Thoracic aorta (tissue), 2 donors: ENCODE measurements around the gene ZMAT5. TPM values are rescaled to one million over a fixed set of nuclear protein-coding genes. Genes with fewer than 3 reads are reported as not detected.

Experiments used
- ATAC-seq: fragments of 150-250 bp; one replicate; pipeline ENCODE4 v1.8.0; 2017; ENCODE audit warnings: low read depth; ENCODE audit not compliant: insufficient number of reproducible peaks, low FRiP score
- DNase-seq: peaks from one replicate; pipeline ENCODE4 v3.0.0-alpha.2; 2020; ENCODE audit warnings: low spot score
- H3K27ac ChIP-seq, 2 donors: fragments of 200-600 bp; sonication (generic); 1 replicate in 1 of 2; 2 replicates in 1 of 2; pipeline ENCODE4 v1.5.1; 2016; ENCODE audit warnings: mild to moderate bottlenecking in 2 of 2, moderate library complexity in 2 of 2
- H3K27me3 ChIP-seq: fragments of 200-600 bp; sonication (generic); replicated peaks from 2 replicates; pipeline ENCODE4 v1.6.0; 2016; ENCODE audit warnings: mild to moderate bottlenecking; ENCODE audit not compliant: insufficient read depth
- H3K36me3 ChIP-seq: fragments of 200-600 bp; sonication (generic); one replicate; pipeline ENCODE4 v1.5.1; 2016
- H3K4me1 ChIP-seq, 2 donors: fragments of 200-600 bp; sonication (generic); 1 replicate in 1 of 2; 2 replicates in 1 of 2; pipeline versions ENCODE4 v1.5.1 to v1.6.0; 2016; ENCODE audit warnings: low read depth in 2 of 2, mild to moderate bottlenecking in 1 of 2; ENCODE audit not compliant: control insufficient read depth in 1 of 2
- H3K4me3 ChIP-seq: fragments of 200-600 bp; sonication (generic); 2 replicates; pipeline ENCODE4 v1.5.1; 2016; ENCODE audit warnings: mild to moderate bottlenecking
- H3K9me3 ChIP-seq: fragments of 200-600 bp; sonication (generic); 2 replicates; pipeline ENCODE4 v1.5.1; 2016
- total RNA-seq, 2 donors: library from RNA; depleted of rRNA; stranded (reverse); fragments of >200 nt; gene quantifications; one replicate each; pipeline versions ENCODE4 v1.1.0 to v1.2.3, GENCODE V29; 2016
- TF ChIP-seq, protein P1 (sequence below): fragments of 200-600 bp; sonication (generic); IDR thresholded peaks from one replicate; pipeline ENCODE4 v1.5.1; 2019; ENCODE audit warnings: antibody characterized with exemption

Gene ZMAT5
- total RNA-seq, 2 donors from 2014 or later = 11.0 to 26.8 TPM

DNA sequence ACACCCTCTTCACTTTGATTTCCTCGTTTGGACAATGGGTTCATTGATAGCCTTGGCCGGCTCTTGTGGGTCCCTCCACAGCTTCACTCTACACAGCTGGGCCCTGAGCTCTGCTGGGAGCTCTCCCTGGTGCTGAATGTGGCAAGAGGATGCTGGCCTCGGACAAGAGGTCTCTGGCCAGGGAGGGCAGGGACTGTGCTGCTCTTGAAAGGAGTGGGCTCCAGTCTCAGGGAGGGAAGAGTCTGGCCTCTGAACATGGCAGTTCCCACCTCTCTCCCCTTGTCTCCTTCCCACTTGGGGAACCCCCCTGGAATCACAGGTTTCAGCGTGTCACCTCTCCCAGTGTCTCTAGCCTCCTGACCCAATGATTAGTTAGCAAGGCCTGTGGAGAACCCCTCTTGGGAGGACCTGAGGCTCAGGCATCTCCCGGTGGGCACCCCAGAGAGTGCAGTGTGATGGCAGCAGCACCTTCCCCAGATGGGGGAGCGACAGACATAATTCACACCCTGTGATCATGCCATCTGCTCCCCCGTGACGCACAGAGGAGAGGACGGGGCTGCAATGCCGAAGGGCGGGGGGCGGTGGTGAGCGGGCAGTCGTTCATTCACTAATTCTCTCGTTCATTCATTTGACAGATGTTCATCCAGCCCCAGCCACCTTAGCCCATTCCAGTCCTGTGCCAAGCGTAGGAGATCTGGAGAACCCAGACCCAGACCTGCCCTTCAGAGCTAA, 49.8 kb downstream of the ZMAT5 start:
- Histone ChIP-seq H3K27ac (no peak overlapping the region), H3K4me3 (no peak overlapping the region), H3K9me3 (no peaks in the 10 kb centered on the region), H3K27me3 (peaks cover 8% of the 10 kb centered on the region), H3K36me3 (no peaks in the 10 kb centered on the region), H3K4me1 (peaks cover 0 to 8% of the 10 kb centered on the region in 2 donors)
- ATAC-seq (no peak), DNase-seq (no peak)
- TF ChIP-seq, protein P1, sequence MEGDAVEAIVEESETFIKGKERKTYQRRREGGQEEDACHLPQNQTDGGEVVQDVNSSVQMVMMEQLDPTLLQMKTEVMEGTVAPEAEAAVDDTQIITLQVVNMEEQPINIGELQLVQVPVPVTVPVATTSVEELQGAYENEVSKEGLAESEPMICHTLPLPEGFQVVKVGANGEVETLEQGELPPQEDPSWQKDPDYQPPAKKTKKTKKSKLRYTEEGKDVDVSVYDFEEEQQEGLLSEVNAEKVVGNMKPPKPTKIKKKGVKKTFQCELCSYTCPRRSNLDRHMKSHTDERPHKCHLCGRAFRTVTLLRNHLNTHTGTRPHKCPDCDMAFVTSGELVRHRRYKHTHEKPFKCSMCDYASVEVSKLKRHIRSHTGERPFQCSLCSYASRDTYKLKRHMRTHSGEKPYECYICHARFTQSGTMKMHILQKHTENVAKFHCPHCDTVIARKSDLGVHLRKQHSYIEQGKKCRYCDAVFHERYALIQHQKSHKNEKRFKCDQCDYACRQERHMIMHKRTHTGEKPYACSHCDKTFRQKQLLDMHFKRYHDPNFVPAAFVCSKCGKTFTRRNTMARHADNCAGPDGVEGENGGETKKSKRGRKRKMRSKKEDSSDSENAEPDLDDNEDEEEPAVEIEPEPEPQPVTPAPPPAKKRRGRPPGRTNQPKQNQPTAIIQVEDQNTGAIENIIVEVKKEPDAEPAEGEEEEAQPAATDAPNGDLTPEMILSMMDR = no peak

GRCh38 chr22:29715705-29716104, 51.1 kb downstream of the ZMAT5 start:
- Histone ChIP-seq H3K4me1 (peaks cover 0 to 5% of the 10 kb centered on the region in 2 donors), H3K9me3 (no peaks in the 10 kb centered on the region), H3K27ac (no peak overlapping the region), H3K4me3 (no peak overlapping the region), H3K36me3 (no peaks in the 10 kb centered on the region), H3K27me3 (peaks cover under 1% of the 10 kb centered on the region)
- DNase-seq (no peak), ATAC-seq (no peak)
- TF ChIP-seq, protein P1 = no peak

DNA sequence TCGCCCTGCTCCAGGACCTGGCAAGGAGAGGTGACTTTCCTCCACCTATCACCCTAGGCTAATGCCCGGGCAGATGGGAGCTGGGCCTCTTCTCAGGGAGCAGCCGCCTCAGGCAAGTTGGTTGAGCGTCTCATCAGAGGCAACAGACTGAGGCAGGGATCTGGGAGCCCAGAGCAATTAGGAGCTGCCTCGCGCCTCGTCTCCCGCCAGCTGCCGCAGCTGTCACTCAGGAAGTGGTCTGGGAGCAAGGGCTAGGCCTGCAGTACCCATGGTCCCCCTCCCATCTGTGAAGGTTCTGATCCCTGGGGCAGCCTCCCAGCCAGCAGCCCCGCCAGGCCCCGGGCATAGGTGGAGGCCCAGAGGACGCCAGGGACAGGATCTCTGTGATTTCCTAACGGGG, 51.6 kb downstream of the ZMAT5 start:
- no peaks in the 10 kb centered on the region for H3K36me3 ChIP-seq
- DNase-seq (no peak), ATAC-seq (no peak)
- H3K9me3 ChIP-seq = no peaks in the 10 kb centered on the region
- H3K4me3 ChIP-seq = no peak overlapping the region
- H3K4me1 ChIP-seq = peaks cover 0 to under 1% of the 10 kb centered on the region in 2 donors
- TF ChIP-seq, protein P1 = no peak
- H3K27me3 ChIP-seq = no peaks in the 10 kb centered on the region
- no peak overlapping the region for H3K27ac ChIP-seq

DNA sequence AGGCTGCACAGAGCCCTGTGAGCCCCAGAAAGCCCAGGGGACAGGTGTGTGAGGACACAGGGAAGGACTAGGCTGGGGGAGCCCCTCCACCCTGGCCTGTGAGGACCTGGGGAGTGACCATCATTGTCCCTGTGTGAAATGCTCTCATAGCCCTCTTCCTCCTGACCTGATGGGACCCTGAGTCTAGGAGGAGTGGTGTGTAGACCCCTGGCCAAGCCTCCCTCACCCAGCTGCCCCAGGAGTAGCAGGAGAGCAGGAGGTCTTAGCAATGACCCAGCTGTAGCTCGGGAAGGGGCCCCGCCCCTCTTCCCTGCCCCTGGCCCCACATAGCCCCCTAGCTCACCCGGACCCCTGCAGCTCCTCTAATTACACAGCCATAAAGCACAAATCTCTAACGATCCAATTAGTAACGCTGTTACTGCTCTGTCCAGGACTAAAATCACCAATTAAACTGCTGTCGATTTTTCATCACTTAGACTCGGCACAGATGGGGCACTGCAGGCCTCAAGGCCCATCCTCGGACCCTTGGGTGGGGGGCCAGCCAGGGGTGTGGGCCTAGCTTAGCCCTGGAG, 53.6 kb downstream of the ZMAT5 start:
- DNase-seq (no peak), ATAC-seq (no peak)
- no peaks in the 10 kb centered on the region for H3K4me1 ChIP-seq
- no peaks in the 10 kb centered on the region for H3K27me3 ChIP-seq
- H3K4me3 ChIP-seq = no peak overlapping the region
- TF ChIP-seq, protein P1 = no peak
- no peak overlapping the region for H3K27ac ChIP-seq
- H3K9me3 ChIP-seq = no peaks in the 10 kb centered on the region
- no peaks in the 10 kb centered on the region for H3K36me3 ChIP-seq

DNA sequence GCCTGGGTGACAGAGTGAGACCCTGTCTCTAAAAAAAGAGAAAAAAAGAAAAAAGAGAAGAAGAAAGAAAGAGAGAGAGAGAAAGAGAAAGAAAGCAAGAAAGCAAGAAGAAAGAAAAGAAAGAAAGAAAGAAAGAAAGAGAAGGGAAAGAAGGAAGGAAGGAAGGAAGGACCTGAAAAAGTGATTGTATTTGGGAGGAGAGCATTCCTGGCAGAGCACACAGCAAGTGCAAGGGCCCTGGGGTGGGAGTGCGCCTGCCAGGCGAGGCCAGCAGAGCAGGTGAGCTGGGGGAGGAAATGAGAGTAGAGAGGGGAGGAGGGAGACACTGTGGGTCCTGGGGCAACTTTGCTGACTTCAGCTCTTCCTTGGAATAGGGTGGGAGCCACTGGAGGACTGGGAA, 54.7 kb downstream of the ZMAT5 start:
- TF ChIP-seq, protein P1 = no peak
- H3K27ac ChIP-seq = no peak overlapping the region
- DNase-seq (no peak), ATAC-seq (no peak)
- H3K9me3 ChIP-seq = no peaks in the 10 kb centered on the region
- H3K36me3 ChIP-seq = no peaks in the 10 kb centered on the region
- H3K4me1 ChIP-seq = no peaks in the 10 kb centered on the region
- no peak overlapping the region for H3K4me3 ChIP-seq
- no peaks in the 10 kb centered on the region for H3K27me3 ChIP-seq
